Right lobe of liver (tissue), 4 donors: ENCODE data around the gene PNPO.

Source experiments
- POLR2A ChIP-seq: fragments of 450-650 bp; IDR thresholded peaks from one replicate; pipeline ENCODE4 v1.6.1; 2017; ENCODE audit warnings: antibody characterized with exemption, mild to moderate bottlenecking
- TF ChIP-seq, protein P1 (sequence below), 4 donors: fragments of 200-600 bp in 3 of 4; fragments of 450-650 bp in 1 of 4; IDR thresholded peaks; one replicate each; pipeline versions ENCODE4 v1.5.1 to v1.8.0; 2016 to 2022; ENCODE audit warnings: antibody characterized with exemption in 4 of 4, mild to moderate bottlenecking in 2 of 4
- donor health status: DM: no; HTN: no; CAD: no.
- donor health status: DM: no; HTN: no; CAD: no.
- donor health status: DM: no; HTN: yes; CAD: no.

- TF ChIP-seq, protein P1, sequence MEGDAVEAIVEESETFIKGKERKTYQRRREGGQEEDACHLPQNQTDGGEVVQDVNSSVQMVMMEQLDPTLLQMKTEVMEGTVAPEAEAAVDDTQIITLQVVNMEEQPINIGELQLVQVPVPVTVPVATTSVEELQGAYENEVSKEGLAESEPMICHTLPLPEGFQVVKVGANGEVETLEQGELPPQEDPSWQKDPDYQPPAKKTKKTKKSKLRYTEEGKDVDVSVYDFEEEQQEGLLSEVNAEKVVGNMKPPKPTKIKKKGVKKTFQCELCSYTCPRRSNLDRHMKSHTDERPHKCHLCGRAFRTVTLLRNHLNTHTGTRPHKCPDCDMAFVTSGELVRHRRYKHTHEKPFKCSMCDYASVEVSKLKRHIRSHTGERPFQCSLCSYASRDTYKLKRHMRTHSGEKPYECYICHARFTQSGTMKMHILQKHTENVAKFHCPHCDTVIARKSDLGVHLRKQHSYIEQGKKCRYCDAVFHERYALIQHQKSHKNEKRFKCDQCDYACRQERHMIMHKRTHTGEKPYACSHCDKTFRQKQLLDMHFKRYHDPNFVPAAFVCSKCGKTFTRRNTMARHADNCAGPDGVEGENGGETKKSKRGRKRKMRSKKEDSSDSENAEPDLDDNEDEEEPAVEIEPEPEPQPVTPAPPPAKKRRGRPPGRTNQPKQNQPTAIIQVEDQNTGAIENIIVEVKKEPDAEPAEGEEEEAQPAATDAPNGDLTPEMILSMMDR (IDR thresholded peaks at IDR 0.05): no peak
- no peak for TF ChIP-seq POLR2A
These were observed 6.5 kb upstream of the PNPO start for GRCh38 chr17:47934856-47935255.
